Activated naive CD8-positive, alpha-beta T cell treated with anti-CD3 and anti-CD28 coated beads for 36 hours (primary cell): ENCODE results near the gene ZNF195. TPM values are rescaled to one million over a fixed set of nuclear protein-coding genes. Genes with fewer than 3 reads are reported as not detected.
A peak's percentile ranks its signal among the peaks of the same experiment; 100 is the strongest.

Source experiments
- DNase-seq: peaks from one replicate; pipeline ENCODE4 v3.0.0; 2021
- H3K27ac Mint-ChIP-seq: one replicate; pipeline ENCODE4 v1.8.0; 2022; ENCODE audit warnings: mild to moderate bottlenecking, moderate library complexity, mixed read lengths
- H3K27me3 Mint-ChIP-seq: one replicate; pipeline ENCODE4 v1.8.0; 2022; ENCODE audit warnings: mild to moderate bottlenecking, mixed read lengths
- H3K36me3 Mint-ChIP-seq: one replicate; pipeline ENCODE4 v1.8.0; 2021; ENCODE audit warnings: mild to moderate bottlenecking, mixed read lengths
- H3K4me1 Mint-ChIP-seq: one replicate; pipeline ENCODE4 v1.8.0; 2021; ENCODE audit warnings: mixed read lengths
- H3K4me3 Mint-ChIP-seq: one replicate; pipeline ENCODE4 v1.8.0; 2022; ENCODE audit warnings: mild to moderate bottlenecking, moderate library complexity, mixed read lengths
- H3K9me3 Mint-ChIP-seq: one replicate; pipeline ENCODE4 v1.8.0; 2022; ENCODE audit warnings: mixed read lengths
- total RNA-seq, 2 experiments: library from RNA; stranded (reverse); gene quantifications; one replicate each; pipeline ENCODE4 v1.2.3, GENCODE V29; 2021

Gene ZNF195
- total RNA-seq, 2 experiments from 2014 or later = 47.9 TPM

- H3K9me3 Mint-ChIP-seq = peaks cover 3% of the 10 kb centered on the region
- no peak overlapping the region for H3K27ac Mint-ChIP-seq
- no peak for DNase-seq
- H3K27me3 Mint-ChIP-seq = no peaks in the 10 kb centered on the region
- peaks cover 28% of the 10 kb centered on the region for H3K36me3 Mint-ChIP-seq
- H3K4me3 Mint-ChIP-seq = no peak overlapping the region
- H3K4me1 Mint-ChIP-seq = peaks cover 22% of the 10 kb centered on the region
Measured at GRCh38 chr11:3380706-3381545, 2.0 kb upstream of the ZNF195 start.

GRCh38 chr11:3375552-3375951 lies 3.4 kb downstream of the ZNF195 start:
- Mint-ChIP-seq H3K27me3 (no peaks in the 10 kb centered on the region), H3K4me1 (peaks cover 40% of the 10 kb centered on the region), H3K27ac (no peak overlapping the region), H3K4me3 (peak overlapping the region; percentile 29), H3K36me3 (peaks cover 80% of the 10 kb centered on the region), H3K9me3 (peaks cover 18% of the 10 kb centered on the region)
- DNase-seq = no peak

- no peak for DNase-seq
- Mint-ChIP-seq H3K27me3 (no peaks in the 10 kb centered on the region), H3K4me3 (no peak overlapping the region), H3K36me3 (peaks cover 91% of the 10 kb centered on the region), H3K27ac (no peak overlapping the region), H3K4me1 (peaks cover 13% of the 10 kb centered on the region), H3K9me3 (peaks cover 38% of the 10 kb centered on the region)
Measured at GRCh38 chr11:3370311-3370870, 8.6 kb downstream of the ZNF195 start.

GRCh38 chr11:3369366-3369765 lies 9.6 kb downstream of the ZNF195 start:
- peaks cover 9% of the 10 kb centered on the region for H3K4me1 Mint-ChIP-seq
- H3K36me3 Mint-ChIP-seq = peaks cover 91% of the 10 kb centered on the region
- no peak for DNase-seq
- no peaks in the 10 kb centered on the region for H3K27me3 Mint-ChIP-seq
- H3K9me3 Mint-ChIP-seq = peaks cover 47% of the 10 kb centered on the region
- no peak overlapping the region for H3K4me3 Mint-ChIP-seq
- no peak overlapping the region for H3K27ac Mint-ChIP-seq

- Mint-ChIP-seq H3K36me3 (peaks cover 91% of the 10 kb centered on the region), H3K9me3 (peaks cover 56% of the 10 kb centered on the region), H3K4me3 (no peak overlapping the region), H3K27me3 (no peaks in the 10 kb centered on the region), H3K4me1 (peaks cover 3% of the 10 kb centered on the region), H3K27ac (no peak overlapping the region)
- no peak for DNase-seq
Measured at GRCh38 chr11:3368199-3368598, 10.7 kb downstream of the ZNF195 start.

- no peak overlapping the region for H3K4me3 Mint-ChIP-seq
- DNase-seq = no peak
- peaks cover 59% of the 10 kb centered on the region for H3K9me3 Mint-ChIP-seq
- H3K36me3 Mint-ChIP-seq = peaks cover 91% of the 10 kb centered on the region
- H3K27ac Mint-ChIP-seq = no peak overlapping the region
- H3K4me1 Mint-ChIP-seq = peaks cover 3% of the 10 kb centered on the region
- H3K27me3 Mint-ChIP-seq = no peaks in the 10 kb centered on the region
Measured at GRCh38 chr11:3367221-3367620, 11.7 kb downstream of the ZNF195 start.

- peaks cover 72% of the 10 kb centered on the region for H3K9me3 Mint-ChIP-seq
- no peaks in the 10 kb centered on the region for H3K27me3 Mint-ChIP-seq
- no peak overlapping the region for H3K4me3 Mint-ChIP-seq
- no peaks in the 10 kb centered on the region for H3K4me1 Mint-ChIP-seq
- peaks cover 57% of the 10 kb centered on the region for H3K36me3 Mint-ChIP-seq
- H3K27ac Mint-ChIP-seq = no peak overlapping the region
- no peak for DNase-seq
Measured at GRCh38 chr11:3359092-3359824, 19.7 kb downstream of the ZNF195 start.

- Mint-ChIP-seq H3K36me3 (peaks cover 46% of the 10 kb centered on the region), H3K27ac (peak overlapping the region; percentile 16), H3K4me3 (no peak overlapping the region), H3K9me3 (peaks cover 62% of the 10 kb centered on the region), H3K27me3 (no peaks in the 10 kb centered on the region), H3K4me1 (no peaks in the 10 kb centered on the region)
- DNase-seq = no peak
Measured at GRCh38 chr11:3357994-3358676, 20.8 kb downstream of the ZNF195 start.

GRCh38 chr11:3357302-3357701 lies 21.6 kb downstream of the ZNF195 start:
- H3K4me1 Mint-ChIP-seq = no peaks in the 10 kb centered on the region
- DNase-seq = no peak
- no peak overlapping the region for H3K27ac Mint-ChIP-seq
- no peak overlapping the region for H3K4me3 Mint-ChIP-seq
- no peaks in the 10 kb centered on the region for H3K27me3 Mint-ChIP-seq
- peaks cover 37% of the 10 kb centered on the region for H3K36me3 Mint-ChIP-seq
- peaks cover 56% of the 10 kb centered on the region for H3K9me3 Mint-ChIP-seq

- no peaks in the 10 kb centered on the region for H3K4me1 Mint-ChIP-seq
- H3K36me3 Mint-ChIP-seq = peaks cover 34% of the 10 kb centered on the region
- H3K4me3 Mint-ChIP-seq = no peak overlapping the region
- DNase-seq = no peak
- no peaks in the 10 kb centered on the region for H3K27me3 Mint-ChIP-seq
- peaks cover 54% of the 10 kb centered on the region for H3K9me3 Mint-ChIP-seq
- peak overlapping the region; percentile 11 for H3K27ac Mint-ChIP-seq
Measured at GRCh38 chr11:3356858-3357257, 22.1 kb downstream of the ZNF195 start.

GRCh38 chr11:3353066-3353465 lies 25.9 kb downstream of the ZNF195 start:
- Mint-ChIP-seq H3K9me3 (peaks cover 33% of the 10 kb centered on the region), H3K27ac (no peak overlapping the region), H3K4me3 (no peak overlapping the region), H3K4me1 (no peaks in the 10 kb centered on the region), H3K27me3 (no peaks in the 10 kb centered on the region), H3K36me3 (peaks cover 10% of the 10 kb centered on the region)
- no peak for DNase-seq

- Mint-ChIP-seq H3K27me3 (peaks cover 12% of the 10 kb centered on the region), H3K36me3 (peaks cover 24% of the 10 kb centered on the region), H3K4me1 (peaks cover 4% of the 10 kb centered on the region), H3K4me3 (no peak overlapping the region), H3K9me3 (peaks cover 19% of the 10 kb centered on the region), H3K27ac (no peak overlapping the region)
- no peak for DNase-seq
Measured at GRCh38 chr11:3347127-3347526, 31.8 kb downstream of the ZNF195 start.

GRCh38 chr11:3346587-3346986 lies 32.4 kb downstream of the ZNF195 start:
- H3K36me3 Mint-ChIP-seq = peaks cover 24% of the 10 kb centered on the region
- H3K4me3 Mint-ChIP-seq = no peak overlapping the region
- H3K27me3 Mint-ChIP-seq = peaks cover 18% of the 10 kb centered on the region
- no peak for DNase-seq
- no peak overlapping the region for H3K27ac Mint-ChIP-seq
- peaks cover 19% of the 10 kb centered on the region for H3K9me3 Mint-ChIP-seq
- peaks cover 4% of the 10 kb centered on the region for H3K4me1 Mint-ChIP-seq

GRCh38 chr11:3345736-3346135 lies 33.2 kb downstream of the ZNF195 start:
- Mint-ChIP-seq H3K4me1 (peaks cover 4% of the 10 kb centered on the region), H3K9me3 (peaks cover 16% of the 10 kb centered on the region), H3K27me3 (peaks cover 26% of the 10 kb centered on the region), H3K36me3 (peaks cover 20% of the 10 kb centered on the region), H3K4me3 (no peak overlapping the region), H3K27ac (no peak overlapping the region)
- no peak for DNase-seq
